ENCODE measurements around the gene RSBN1L.
"Not testable (repeated sequence)": the region's sequence is repeated elsewhere in the genome, so short reads cannot be mapped to it uniquely, and the experiment has no call there.

The RSBN1L gene

GRCh38 chr7:77690289-77690688, 6.0 kb upstream of the RSBN1L start:
- DNase-seq: no peak

GRCh38 chr7:77691892-77692491, 4.3 kb upstream of the RSBN1L start:
- DNase-seq: no peak

GRCh38 chr7:77693830-77694583, 2.3 kb upstream of the RSBN1L start:
- DNase-seq: no peak

GRCh38 chr7:77696643-77697534, 630 bp downstream of the RSBN1L start:
- DNase-seq: peak; percentile 47

GRCh38 chr7:77697535-77697831, 1.2 kb downstream of the RSBN1L start:
- DNase-seq: no peak

- no peak for DNase-seq
Observed at GRCh38 chr7:77698042-77698625, 1.9 kb downstream of the RSBN1L start.

GRCh38 chr7:77699056-77699455, 2.8 kb downstream of the RSBN1L start:
- DNase-seq: no peak

- no peak for DNase-seq
Observed at GRCh38 chr7:77702513-77702912, 6.3 kb downstream of the RSBN1L start.

GRCh38 chr7:77702968-77703472, 6.8 kb downstream of the RSBN1L start:
- DNase-seq: no peak

GRCh38 chr7:77703669-77704068, 7.4 kb downstream of the RSBN1L start:
- not testable (repeated sequence) for DNase-seq

GRCh38 chr7:77707504-77707992, 11.3 kb downstream of the RSBN1L start:
- DNase-seq: no peak

GRCh38 chr7:77710067-77710466, 13.8 kb downstream of the RSBN1L start:
- no peak for DNase-seq

GRCh38 chr7:77710861-77711260, 14.6 kb downstream of the RSBN1L start:
- no peak for DNase-seq

- no peak for DNase-seq
Observed at GRCh38 chr7:77714195-77714594, 17.9 kb downstream of the RSBN1L start.

- DNase-seq: not testable (repeated sequence)
Observed at GRCh38 chr7:77714931-77715330, 18.7 kb downstream of the RSBN1L start.

- DNase-seq: no peak
Observed at GRCh38 chr7:77716804-77717203, 20.5 kb downstream of the RSBN1L start.

- DNase-seq: not testable (repeated sequence)
Observed at GRCh38 chr7:77717566-77717965, 21.3 kb downstream of the RSBN1L start.

GRCh38 chr7:77727527-77727926, 31.3 kb downstream of the RSBN1L start:
- DNase-seq: no peak

- no peak for DNase-seq
Observed at GRCh38 chr7:77727936-77728701, 31.9 kb downstream of the RSBN1L start.

GRCh38 chr7:77729574-77730348, 33.5 kb downstream of the RSBN1L start:
- no peak for DNase-seq

- no peak for DNase-seq
Observed at GRCh38 chr7:77731716-77732115, 35.5 kb downstream of the RSBN1L start.
